Spleen (tissue), 11 donors: ENCODE data around the gene LDLRAD2. TPM values are rescaled to one million over a fixed set of nuclear protein-coding genes. Genes with fewer than 3 reads are reported as not detected.

ENCODE experiments used
- DNase-seq: peaks from one replicate; pipeline ENCODE4 v3.0.0-alpha.2; 2020
- H3K27ac ChIP-seq, 8 donors: fragments of 200-600 bp; sonication (generic) in 7 of 8; 1 replicate in 4 of 8; 2 replicates in 4 of 8; pipeline versions ENCODE4 v1.5.0 to v1.8.0; 2016 to 2021; ENCODE audit warnings: inconsistent platforms in 4 of 8, mild to moderate bottlenecking in 4 of 8, moderate library complexity in 1 of 8
- H3K27me3 ChIP-seq, 7 donors: fragments of 200-600 bp; sonication (generic) in 6 of 7; replicated peaks in 1 of 7; 1 replicate in 4 of 7; 2 replicates in 3 of 7; pipeline versions ENCODE4 v1.5.0 to v1.8.0; 2016 to 2021; ENCODE audit warnings: inconsistent platforms in 3 of 7, mild to moderate bottlenecking in 1 of 7
- H3K36me3 ChIP-seq, 6 donors: fragments of 200-600 bp; sonication (generic) in 5 of 6; 1 replicate in 4 of 6; 2 replicates in 2 of 6; pipeline versions ENCODE4 v1.5.0 to v1.8.0; 2016 to 2021; ENCODE audit warnings: inconsistent platforms in 2 of 6
- H3K4me1 ChIP-seq, 6 donors: fragments of 200-600 bp; sonication (generic) in 5 of 6; 1 replicate in 3 of 6; 2 replicates in 3 of 6; pipeline versions ENCODE4 v1.5.0 to v1.8.0; 2016 to 2021; ENCODE audit warnings: inconsistent platforms in 3 of 6
- H3K4me3 ChIP-seq, 8 donors: fragments of 200-600 bp; sonication (generic) in 7 of 8; 1 replicate in 4 of 8; 2 replicates in 4 of 8; pipeline versions ENCODE4 v1.5.0 to v1.8.0; 2016 to 2021; ENCODE audit warnings: inconsistent platforms in 4 of 8, mild to moderate bottlenecking in 4 of 8, moderate library complexity in 2 of 8
- H3K9me3 ChIP-seq, 8 donors: fragments of 200-600 bp; sonication (generic) in 7 of 8; 1 replicate in 4 of 8; 2 replicates in 4 of 8; pipeline versions ENCODE4 v1.5.0 to v1.8.0; 2016 to 2021; ENCODE audit warnings: inconsistent platforms in 4 of 8
- POLR2A ChIP-seq, 3 donors: fragments of 450-650 bp; IDR thresholded peaks; one replicate each; pipeline ENCODE4 v1.5.1; 2017; ENCODE audit warnings: antibody characterized with exemption in 3 of 3, mild to moderate bottlenecking in 1 of 3
- POLR2AphosphoS5 ChIP-seq, 3 donors: sonication (generic); formaldehyde crosslinking; IDR thresholded peaks; one replicate each; pipeline ENCODE4 v1.5.1; 2017; ENCODE audit warnings: antibody characterized with exemption in 3 of 3
- WGBS, 5 donors: extraction: QIAGEN DNeasy Blood & Tissue Kit in 3 of 5; methylation state at CpG; one replicate each; pipeline versions ENCODE4 v1.1.5 to v1.1.7; 2013 to 2018; 5-methylcytosine and 5-hydroxymethylcytosine counted together
- intact Hi-C: fragments of 100-400 bp; cut with DNase I; formaldehyde crosslinking; loops from one replicate; pipeline ENCODE4 v1.15.0; 2023; ENCODE audit warnings: low total_unique reads
- polyA plus RNA-seq, 3 donors: library from polyadenylated mRNA; stranded (reverse); fragments of 200-250 nt; gene quantifications; one replicate each; pipeline ENCODE4 v1.2.1, GENCODE V29; 2013
- total RNA-seq, 7 donors: library from RNA; depleted of rRNA in 3 of 7; stranded (reverse); fragments of >200 nt in 3 of 7; fragmentation: NEBNext Ultra II Directional in 4 of 7; extraction: Animal tissue kit (Norgen Biotek cat#: 25700) in 4 of 7; gene quantifications; one replicate each; pipeline versions ENCODE4 v1.1.0 to v1.2.1, GENCODE V29; 2016 to 2021
- TF ChIP-seq, protein P1 (sequence below), 11 experiments: fragments of 200-600 bp in 7 of 11; fragments of 450-650 bp in 4 of 11; sonication (generic) in 4 of 11; IDR thresholded peaks in 8 of 11; conservative IDR thresholded peaks in 3 of 11; 1 replicate in 7 of 11; 2 replicates in 4 of 11; pipeline versions ENCODE4 v1.4.0 to v1.8.0; 2016 to 2021; ENCODE audit warnings: antibody characterized with exemption in 11 of 11, inconsistent platforms in 4 of 11, mild to moderate bottlenecking in 1 of 11
- donor health status: healthy with polysubstance abuse.
- donor health status: DM: no; HTN: no; CAD: no; lungs with moderate emphysema.
- donor health status: DM: no; HTN: no; CAD: no.
- donor health status: Bipolar disorder and iron deficiency.
- donor health status: healthy.
- donor health status: DM: no; HTN: no; CAD: no.
- donor health status: DM: yes; HTN: yes; CAD: no.

Gene LDLRAD2
- total and polyA plus RNA-seq, 10 donors, result 0.94 to 4.3 (median 1.4) TPM

DNA sequence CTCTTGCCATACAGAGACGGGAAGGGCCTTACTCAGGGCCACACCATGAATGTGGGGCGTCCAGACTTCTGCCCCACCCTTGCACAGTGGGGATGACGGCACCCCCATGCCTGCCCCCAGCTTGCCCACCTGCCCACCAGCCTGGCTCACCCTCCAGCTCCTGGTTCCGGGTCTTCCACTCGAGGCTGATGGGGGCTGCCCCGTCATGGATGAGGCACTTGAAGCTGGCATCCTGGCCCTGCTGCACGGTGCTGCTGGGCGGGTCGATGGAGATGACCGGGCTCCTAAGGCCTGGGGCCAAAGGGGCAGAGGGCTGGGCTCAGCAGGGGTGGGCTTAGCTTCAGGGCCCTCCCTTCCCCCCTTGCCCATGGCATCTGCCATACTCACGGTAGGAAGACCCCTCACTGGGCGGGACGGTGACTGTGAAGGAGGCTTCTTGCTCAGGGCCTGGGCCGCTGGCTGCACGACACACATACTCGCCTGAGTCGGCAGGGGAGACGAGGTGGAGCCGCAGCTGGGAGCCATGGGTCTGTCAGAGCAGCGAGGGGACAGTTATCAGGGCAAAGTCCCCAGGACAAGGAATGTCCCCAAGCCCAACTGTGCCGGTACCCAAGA lies 29.9 kb downstream of the LDLRAD2 start:
- Histone ChIP-seq H3K36me3 (peaks cover 0 to 100% (median 62%) of the 10 kb centered on the region in 6 donors), H3K27ac (no peak overlapping the region), H3K4me1 (no peaks in the 10 kb centered on the region), H3K27me3 (no peaks in the 10 kb centered on the region), H3K4me3 (no peak overlapping the region), H3K9me3 (no peaks in the 10 kb centered on the region)
- DNase-seq, result no peak
- intact Hi-C loops, result no loop called here
- WGBS, 5 donors, result 87 to 93% (median 91%) methylated on average over 5 to 21 of the region's 21 CpGs
- TF ChIP-seq, protein P1, sequence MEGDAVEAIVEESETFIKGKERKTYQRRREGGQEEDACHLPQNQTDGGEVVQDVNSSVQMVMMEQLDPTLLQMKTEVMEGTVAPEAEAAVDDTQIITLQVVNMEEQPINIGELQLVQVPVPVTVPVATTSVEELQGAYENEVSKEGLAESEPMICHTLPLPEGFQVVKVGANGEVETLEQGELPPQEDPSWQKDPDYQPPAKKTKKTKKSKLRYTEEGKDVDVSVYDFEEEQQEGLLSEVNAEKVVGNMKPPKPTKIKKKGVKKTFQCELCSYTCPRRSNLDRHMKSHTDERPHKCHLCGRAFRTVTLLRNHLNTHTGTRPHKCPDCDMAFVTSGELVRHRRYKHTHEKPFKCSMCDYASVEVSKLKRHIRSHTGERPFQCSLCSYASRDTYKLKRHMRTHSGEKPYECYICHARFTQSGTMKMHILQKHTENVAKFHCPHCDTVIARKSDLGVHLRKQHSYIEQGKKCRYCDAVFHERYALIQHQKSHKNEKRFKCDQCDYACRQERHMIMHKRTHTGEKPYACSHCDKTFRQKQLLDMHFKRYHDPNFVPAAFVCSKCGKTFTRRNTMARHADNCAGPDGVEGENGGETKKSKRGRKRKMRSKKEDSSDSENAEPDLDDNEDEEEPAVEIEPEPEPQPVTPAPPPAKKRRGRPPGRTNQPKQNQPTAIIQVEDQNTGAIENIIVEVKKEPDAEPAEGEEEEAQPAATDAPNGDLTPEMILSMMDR (IDR thresholded peaks at IDR 0.05 in 8 of 11, conservative IDR thresholded peaks at IDR 0.05 in 3 of 11), result no peak
- TF ChIP-seq POLR2A (IDR thresholded peaks at IDR 0.05) (no peak), POLR2AphosphoS5 (IDR thresholded peaks at IDR 0.05) (no peak)

- no peak overlapping the region for H3K4me3 ChIP-seq
- H3K4me1 ChIP-seq, result no peaks in the 10 kb centered on the region
- DNase-seq, result no peak
- intact Hi-C loops, result no loop called here
- WGBS, 5 donors, result 80 to 95% (median 91%) methylated on average over 13 to 15 of the region's 15 CpGs
- H3K9me3 ChIP-seq, result no peaks in the 10 kb centered on the region
- no peaks in the 10 kb centered on the region for H3K27me3 ChIP-seq
- peaks cover 0 to 100% (median 66%) of the 10 kb centered on the region in 6 donors for H3K36me3 ChIP-seq
- peak in 1 of 3 donors; percentile 16 for TF ChIP-seq POLR2AphosphoS5 (IDR thresholded peaks at IDR 0.05)
- TF ChIP-seq, protein P1 (IDR thresholded peaks at IDR 0.05 in 8 of 11, conservative IDR thresholded peaks at IDR 0.05 in 3 of 11), result no peak
- H3K27ac ChIP-seq, result no peak overlapping the region
Measured at GRCh38 chr1:21842606-21843162, 30.6 kb downstream of the LDLRAD2 start.

DNA sequence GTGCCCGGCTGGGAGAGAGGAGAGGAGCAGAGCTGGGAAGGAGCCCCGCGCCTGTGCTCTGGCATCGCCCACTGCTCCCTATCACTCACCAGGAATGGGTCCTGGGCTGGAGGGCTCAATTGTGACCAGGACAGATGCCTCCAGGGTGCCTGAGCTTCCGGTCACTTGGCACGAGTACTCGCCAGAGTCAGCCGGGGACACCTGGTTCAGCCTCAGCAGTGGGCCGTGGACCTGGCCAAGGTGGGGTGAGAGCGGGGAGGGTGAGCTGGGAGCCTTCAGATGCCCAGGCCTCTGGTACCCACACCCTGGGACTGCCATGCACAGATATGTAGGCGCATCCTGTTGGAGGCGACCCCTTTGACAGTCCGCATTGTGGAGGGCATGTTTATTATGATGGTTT lies 31.1 kb downstream of the LDLRAD2 start:
- no peaks in the 10 kb centered on the region for H3K9me3 ChIP-seq
- no peaks in the 10 kb centered on the region for H3K4me1 ChIP-seq
- H3K4me3 ChIP-seq, result no peak overlapping the region
- no peak overlapping the region for H3K27ac ChIP-seq
- peaks cover 0 to 100% (median 70%) of the 10 kb centered on the region in 6 donors for H3K36me3 ChIP-seq
- intact Hi-C loops, result no loop called here
- 89 to 97% (median 94%) methylated on average over 5 to 13 of the region's 13 CpGs for WGBS, 5 donors
- no peaks in the 10 kb centered on the region for H3K27me3 ChIP-seq
- no peak for DNase-seq
- no peak for TF ChIP-seq POLR2A (IDR thresholded peaks at IDR 0.05)
- TF ChIP-seq, protein P1 (IDR thresholded peaks at IDR 0.05 in 8 of 11, conservative IDR thresholded peaks at IDR 0.05 in 3 of 11), result no peak
- TF ChIP-seq POLR2AphosphoS5 (IDR thresholded peaks at IDR 0.05), result no peak

- TF ChIP-seq POLR2AphosphoS5 (IDR thresholded peaks at IDR 0.05) (peak in 1 of 3 donors; percentile 35), POLR2A (IDR thresholded peaks at IDR 0.05) (no peak)
- no peak for DNase-seq
- intact Hi-C loops, result no loop called here
- Histone ChIP-seq H3K4me1 (no peaks in the 10 kb centered on the region), H3K9me3 (no peaks in the 10 kb centered on the region), H3K27ac (no peak overlapping the region), H3K36me3 (peaks cover 0 to 100% (median 70%) of the 10 kb centered on the region in 6 donors), H3K27me3 (no peaks in the 10 kb centered on the region), H3K4me3 (no peak overlapping the region)
- WGBS, 5 donors, result 89 to 94% (median 91%) methylated on average over 10 to 11 of the region's 11 CpGs
Measured at GRCh38 chr1:21843996-21844395, 31.9 kb downstream of the LDLRAD2 start.
